ENCODE results near the gene ZFP64. TPM values are rescaled to one million over a fixed set of nuclear protein-coding genes. Genes with fewer than 3 reads are reported as not detected.
A peak's percentile ranks its signal among the peaks of the same experiment; 100 is the strongest.
"Not testable (repeated sequence)": the region's sequence is repeated elsewhere in the genome, so short reads cannot be mapped to it uniquely, and the experiment has no call there.

Gene ZFP64
- total RNA-seq, 1 donor from 2014 or later, result 23.6 TPM

DNA sequence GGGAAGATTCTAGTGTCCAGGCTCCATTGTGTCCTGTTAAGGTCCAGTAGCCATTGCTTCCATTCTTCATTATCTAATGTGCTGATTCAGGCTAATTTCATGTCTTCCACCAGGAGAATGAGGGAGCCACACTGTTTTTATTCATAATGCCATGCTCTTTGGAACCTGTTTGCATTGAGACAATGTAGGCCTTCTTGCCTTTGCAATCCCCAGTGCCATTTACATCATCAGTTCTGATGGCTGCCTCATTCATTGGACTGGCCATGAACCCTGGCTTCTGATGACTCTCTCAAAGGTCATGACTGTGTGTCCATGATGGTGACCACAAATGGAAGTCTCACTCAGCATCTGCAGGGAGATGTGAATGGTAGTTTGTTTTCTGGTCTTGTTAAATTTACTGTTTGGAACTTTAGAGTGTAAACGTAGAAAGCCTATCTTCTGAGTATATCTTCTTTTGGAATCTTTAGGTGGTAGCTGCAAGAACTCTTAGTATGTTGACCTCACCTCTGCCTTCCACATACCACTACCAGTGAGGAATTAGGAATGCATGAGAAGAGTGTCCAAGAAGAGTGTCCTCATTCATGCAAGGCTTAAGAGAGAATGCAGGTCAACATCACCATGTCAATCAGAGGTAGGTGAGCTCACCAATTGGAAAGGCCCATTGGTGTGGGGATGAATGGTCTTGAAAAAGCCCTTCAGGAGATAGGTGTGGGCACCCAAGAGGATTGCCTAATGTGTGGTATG is 42.9 kb upstream of the ZFP64 start:
- peaks cover 11% of the 10 kb centered on the region for H3K4me1 Mint-ChIP-seq
- H3K4me3 Mint-ChIP-seq, result no peak overlapping the region
- TF ChIP-seq, protein P1, sequence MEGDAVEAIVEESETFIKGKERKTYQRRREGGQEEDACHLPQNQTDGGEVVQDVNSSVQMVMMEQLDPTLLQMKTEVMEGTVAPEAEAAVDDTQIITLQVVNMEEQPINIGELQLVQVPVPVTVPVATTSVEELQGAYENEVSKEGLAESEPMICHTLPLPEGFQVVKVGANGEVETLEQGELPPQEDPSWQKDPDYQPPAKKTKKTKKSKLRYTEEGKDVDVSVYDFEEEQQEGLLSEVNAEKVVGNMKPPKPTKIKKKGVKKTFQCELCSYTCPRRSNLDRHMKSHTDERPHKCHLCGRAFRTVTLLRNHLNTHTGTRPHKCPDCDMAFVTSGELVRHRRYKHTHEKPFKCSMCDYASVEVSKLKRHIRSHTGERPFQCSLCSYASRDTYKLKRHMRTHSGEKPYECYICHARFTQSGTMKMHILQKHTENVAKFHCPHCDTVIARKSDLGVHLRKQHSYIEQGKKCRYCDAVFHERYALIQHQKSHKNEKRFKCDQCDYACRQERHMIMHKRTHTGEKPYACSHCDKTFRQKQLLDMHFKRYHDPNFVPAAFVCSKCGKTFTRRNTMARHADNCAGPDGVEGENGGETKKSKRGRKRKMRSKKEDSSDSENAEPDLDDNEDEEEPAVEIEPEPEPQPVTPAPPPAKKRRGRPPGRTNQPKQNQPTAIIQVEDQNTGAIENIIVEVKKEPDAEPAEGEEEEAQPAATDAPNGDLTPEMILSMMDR (IDR thresholded peaks at IDR 0.05; ENCODE audit: unreplicated experiment), result no peak
- no peaks in the 10 kb centered on the region for H3K36me3 Mint-ChIP-seq
- no peaks in the 10 kb centered on the region for H3K9me3 Mint-ChIP-seq
- peaks cover 26% of the 10 kb centered on the region for H3K27me3 Mint-ChIP-seq (ENCODE audit: low read depth)
- no peak overlapping the region for H3K27ac Mint-ChIP-seq
- no peak for DNase-seq (ENCODE audit: low spot score in 2 of 2, unreplicated experiment in 2 of 2)

DNA sequence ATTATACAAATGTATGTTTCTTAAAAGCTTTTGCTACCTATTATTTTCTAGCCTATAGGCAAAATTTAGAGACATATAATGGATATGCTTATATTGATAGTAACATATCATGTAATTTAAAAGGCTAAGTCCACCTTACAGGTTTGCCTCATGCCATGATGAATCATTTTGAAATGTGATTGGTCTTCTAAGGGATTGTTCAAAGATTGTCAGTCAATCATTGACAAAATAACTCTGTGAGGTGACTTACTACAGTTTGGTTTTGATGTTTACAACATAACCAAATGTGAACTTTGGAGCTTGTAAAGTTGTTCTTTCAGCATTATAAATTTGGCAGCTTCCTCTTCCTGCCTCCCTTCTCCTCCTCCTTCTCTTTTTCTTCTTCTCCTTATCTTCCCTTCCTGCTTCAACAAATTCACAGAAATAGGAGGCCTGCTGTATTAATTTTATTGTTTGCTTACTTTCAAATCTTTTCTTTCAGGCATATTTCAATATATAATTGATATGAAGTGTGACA is 39.7 kb upstream of the ZFP64 start:
- Mint-ChIP-seq H3K36me3 (no peaks in the 10 kb centered on the region), H3K27me3 (ENCODE audit: low read depth) (peaks cover 20% of the 10 kb centered on the region), H3K4me1 (peaks cover 16% of the 10 kb centered on the region), H3K4me3 (no peak overlapping the region), H3K9me3 (no peaks in the 10 kb centered on the region), H3K27ac (no peak overlapping the region)
- TF ChIP-seq, protein P1 (IDR thresholded peaks at IDR 0.05; ENCODE audit: unreplicated experiment), result no peak
- no peak for DNase-seq (ENCODE audit: low spot score in 2 of 2, unreplicated experiment in 2 of 2)

DNA sequence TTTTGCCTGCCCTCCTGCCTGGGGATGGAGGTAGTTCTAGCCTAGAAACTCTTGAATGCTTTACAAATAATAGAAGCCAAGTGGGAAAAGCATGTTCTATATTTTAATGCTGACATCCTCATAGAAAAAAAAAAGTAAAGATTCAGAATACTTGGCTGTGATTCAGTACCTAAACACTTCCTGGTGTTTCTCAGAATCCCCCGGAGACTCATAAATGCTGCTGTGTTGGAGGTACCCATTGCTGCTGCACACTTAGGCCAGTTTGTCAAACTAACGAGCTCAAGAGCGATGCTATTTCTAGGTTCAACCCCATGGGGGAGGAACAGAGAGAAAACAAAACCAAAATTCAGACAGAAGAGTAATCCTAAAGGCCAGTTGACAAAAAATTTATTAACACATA is 38.8 kb upstream of the ZFP64 start:
- Mint-ChIP-seq H3K36me3 (no peaks in the 10 kb centered on the region), H3K27ac (peak overlapping the region; percentile 5), H3K9me3 (no peaks in the 10 kb centered on the region), H3K4me3 (no peak overlapping the region), H3K4me1 (peaks cover 18% of the 10 kb centered on the region), H3K27me3 (ENCODE audit: low read depth) (peaks cover 27% of the 10 kb centered on the region)
- TF ChIP-seq, protein P1 (IDR thresholded peaks at IDR 0.05; ENCODE audit: unreplicated experiment), result no peak
- DNase-seq (ENCODE audit: low spot score in 2 of 2, unreplicated experiment in 2 of 2), result no peak

DNA sequence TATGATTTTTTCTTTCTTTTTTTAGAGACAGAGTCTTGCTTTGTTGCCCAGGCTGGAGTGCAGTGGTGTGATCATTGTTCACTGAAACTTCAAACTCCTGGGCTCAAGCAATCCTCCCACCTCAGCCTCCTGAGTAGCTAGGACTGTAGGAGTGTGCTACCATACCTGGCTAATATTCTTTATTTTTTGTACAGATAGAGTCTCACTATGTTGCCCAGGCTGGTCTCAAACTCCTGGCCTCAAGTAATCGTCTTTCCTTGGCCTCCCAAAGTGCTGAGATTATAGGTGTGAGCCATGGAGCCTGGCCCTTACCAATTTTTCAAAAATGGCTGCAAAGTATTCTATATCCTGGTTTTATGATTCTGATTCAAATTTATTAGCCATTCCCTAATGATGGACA is 37.8 kb upstream of the ZFP64 start:
- not testable (repeated sequence) for H3K36me3 Mint-ChIP-seq; H3K27ac Mint-ChIP-seq; DNase-seq (ENCODE audit: low spot score in 2 of 2, unreplicated experiment in 2 of 2); H3K4me3 Mint-ChIP-seq; H3K9me3 Mint-ChIP-seq
- peaks cover 33% of the 10 kb centered on the region for H3K27me3 Mint-ChIP-seq (ENCODE audit: low read depth)
- peaks cover 18% of the 10 kb centered on the region for H3K4me1 Mint-ChIP-seq

DNA sequence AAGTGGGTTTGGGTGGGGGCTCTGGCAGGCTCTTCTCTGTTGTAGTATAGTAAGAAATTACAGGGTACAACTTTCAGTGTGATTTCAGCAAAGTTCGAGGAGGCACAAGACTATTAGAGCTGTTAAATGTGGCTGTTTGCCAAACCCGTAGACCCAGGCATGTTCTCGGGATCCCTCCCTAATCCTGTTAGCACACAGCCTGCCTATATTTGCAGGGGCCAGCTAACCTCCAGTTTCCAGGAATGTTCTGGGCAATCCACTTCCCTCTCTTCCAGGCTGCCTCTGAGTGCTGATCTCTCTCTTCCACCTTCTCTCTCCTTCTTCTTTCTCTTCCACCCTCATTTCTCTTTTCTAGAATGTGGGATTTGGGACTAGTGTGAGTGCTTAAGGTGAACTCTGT is 34.8 kb upstream of the ZFP64 start:
- Mint-ChIP-seq H3K4me1 (peaks cover 17% of the 10 kb centered on the region), H3K4me3 (no peak overlapping the region), H3K27ac (no peak overlapping the region), H3K27me3 (ENCODE audit: low read depth) (peaks cover 40% of the 10 kb centered on the region), H3K36me3 (peaks cover 2% of the 10 kb centered on the region), H3K9me3 (peaks cover 5% of the 10 kb centered on the region)
- TF ChIP-seq, protein P1 (IDR thresholded peaks at IDR 0.05; ENCODE audit: unreplicated experiment), result no peak
- DNase-seq (ENCODE audit: low spot score in 2 of 2, unreplicated experiment in 2 of 2), result no peak

DNA sequence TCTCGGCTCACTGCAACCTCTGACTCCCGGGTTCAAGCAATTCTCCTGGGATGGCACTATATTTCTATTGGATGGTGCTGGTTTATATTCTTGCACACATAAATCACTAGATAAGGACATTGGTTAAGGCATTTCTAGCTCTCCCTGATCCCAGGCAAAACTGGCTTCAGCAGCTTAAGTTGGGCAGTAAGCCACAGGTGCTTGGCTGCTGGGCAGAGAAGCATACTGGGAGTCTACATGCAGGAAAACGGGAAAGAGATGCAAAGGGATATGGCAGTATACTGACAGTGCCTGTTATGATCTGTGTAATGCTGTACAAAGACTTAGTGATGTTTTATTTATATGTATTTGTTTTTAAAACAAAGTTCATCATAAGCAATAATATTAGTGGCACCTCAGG is 33.3 kb upstream of the ZFP64 start:
- H3K4me1 Mint-ChIP-seq, result peaks cover 7% of the 10 kb centered on the region
- no peak overlapping the region for H3K4me3 Mint-ChIP-seq
- TF ChIP-seq, protein P1 (IDR thresholded peaks at IDR 0.05; ENCODE audit: unreplicated experiment), result no peak
- peaks cover 16% of the 10 kb centered on the region for H3K9me3 Mint-ChIP-seq
- no peak overlapping the region for H3K27ac Mint-ChIP-seq
- no peak for DNase-seq (ENCODE audit: low spot score in 2 of 2, unreplicated experiment in 2 of 2)
- peaks cover 4% of the 10 kb centered on the region for H3K36me3 Mint-ChIP-seq
- H3K27me3 Mint-ChIP-seq (ENCODE audit: low read depth), result peaks cover 40% of the 10 kb centered on the region

DNA sequence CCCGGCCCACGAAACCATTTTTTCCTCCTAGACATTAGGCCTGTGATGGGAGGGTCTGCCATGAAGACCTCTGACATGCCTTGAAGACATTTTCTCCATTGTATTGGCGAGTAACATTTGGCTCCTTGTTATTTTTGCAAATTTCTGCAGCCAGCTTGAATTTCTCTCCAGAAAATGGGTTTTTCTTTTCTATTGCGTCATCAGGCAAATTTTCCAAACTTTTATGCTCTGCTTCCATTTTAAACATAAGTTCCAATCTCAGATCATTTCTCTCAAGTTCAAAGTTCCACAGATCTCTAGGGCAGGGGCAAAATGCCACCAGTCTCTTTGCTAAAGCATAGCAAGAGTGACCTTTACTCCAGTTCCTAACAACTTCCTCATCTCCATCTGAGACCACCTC is 29.8 kb upstream of the ZFP64 start:
- H3K4me3 Mint-ChIP-seq; DNase-seq (ENCODE audit: low spot score in 2 of 2, unreplicated experiment in 2 of 2); H3K36me3 Mint-ChIP-seq; H3K4me1 Mint-ChIP-seq; H3K27ac Mint-ChIP-seq: not testable (repeated sequence)
- Mint-ChIP-seq H3K9me3 (peaks cover 31% of the 10 kb centered on the region), H3K27me3 (ENCODE audit: low read depth) (peaks cover 32% of the 10 kb centered on the region)

DNA sequence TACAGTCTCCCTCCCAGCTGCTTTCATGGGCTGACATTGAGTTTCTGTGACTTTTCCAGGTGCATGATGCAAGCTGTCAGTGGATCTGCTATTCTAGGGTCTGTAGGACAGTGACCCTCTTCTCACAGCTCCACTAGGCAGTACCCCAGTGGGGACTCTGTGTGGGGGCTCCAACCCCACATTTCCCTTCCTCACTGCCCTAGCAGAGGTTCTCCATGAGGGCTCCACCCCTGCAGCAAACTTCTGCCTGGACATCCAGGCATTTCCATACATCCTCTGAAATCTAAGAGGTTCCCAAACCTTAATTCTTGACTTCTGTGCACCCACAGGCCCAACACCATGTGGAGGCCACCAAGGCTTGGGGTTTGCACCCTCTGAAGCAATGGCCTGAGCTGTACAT is 29.3 kb upstream of the ZFP64 start:
- H3K27ac Mint-ChIP-seq; DNase-seq (ENCODE audit: low spot score in 2 of 2, unreplicated experiment in 2 of 2); H3K4me3 Mint-ChIP-seq; H3K4me1 Mint-ChIP-seq; H3K36me3 Mint-ChIP-seq: not testable (repeated sequence)
- peaks cover 30% of the 10 kb centered on the region for H3K27me3 Mint-ChIP-seq (ENCODE audit: low read depth)
- H3K9me3 Mint-ChIP-seq, result peaks cover 31% of the 10 kb centered on the region
